ENCODE measurements around the gene LRGUK. TPM values are rescaled to one million over a fixed set of nuclear protein-coding genes. Genes with fewer than 3 reads are reported as not detected.

LRGUK gene
- total RNA-seq, 1 experiment from 2014 or later, result 1.5 TPM

DNA sequence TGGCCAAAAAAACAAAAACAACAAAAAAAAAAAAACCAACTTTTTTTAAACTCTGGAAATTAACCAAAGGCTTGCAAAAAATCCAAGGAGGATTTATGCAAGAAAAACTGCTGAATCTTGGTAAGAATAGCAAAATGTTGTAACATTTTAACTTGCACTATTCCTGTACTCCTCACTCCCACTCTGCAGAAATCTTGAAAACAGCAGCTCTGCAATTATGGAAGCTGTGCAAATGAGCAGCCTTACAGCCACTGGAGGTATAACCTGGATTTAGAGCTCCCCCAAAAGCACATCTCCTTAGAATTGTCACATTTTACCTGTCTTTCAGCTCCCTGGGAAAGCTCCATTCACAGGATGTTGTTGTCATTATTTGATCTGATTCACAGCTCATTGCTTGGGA is 41.8 kb upstream of the LRGUK start:
- TF ChIP-seq, protein P1, sequence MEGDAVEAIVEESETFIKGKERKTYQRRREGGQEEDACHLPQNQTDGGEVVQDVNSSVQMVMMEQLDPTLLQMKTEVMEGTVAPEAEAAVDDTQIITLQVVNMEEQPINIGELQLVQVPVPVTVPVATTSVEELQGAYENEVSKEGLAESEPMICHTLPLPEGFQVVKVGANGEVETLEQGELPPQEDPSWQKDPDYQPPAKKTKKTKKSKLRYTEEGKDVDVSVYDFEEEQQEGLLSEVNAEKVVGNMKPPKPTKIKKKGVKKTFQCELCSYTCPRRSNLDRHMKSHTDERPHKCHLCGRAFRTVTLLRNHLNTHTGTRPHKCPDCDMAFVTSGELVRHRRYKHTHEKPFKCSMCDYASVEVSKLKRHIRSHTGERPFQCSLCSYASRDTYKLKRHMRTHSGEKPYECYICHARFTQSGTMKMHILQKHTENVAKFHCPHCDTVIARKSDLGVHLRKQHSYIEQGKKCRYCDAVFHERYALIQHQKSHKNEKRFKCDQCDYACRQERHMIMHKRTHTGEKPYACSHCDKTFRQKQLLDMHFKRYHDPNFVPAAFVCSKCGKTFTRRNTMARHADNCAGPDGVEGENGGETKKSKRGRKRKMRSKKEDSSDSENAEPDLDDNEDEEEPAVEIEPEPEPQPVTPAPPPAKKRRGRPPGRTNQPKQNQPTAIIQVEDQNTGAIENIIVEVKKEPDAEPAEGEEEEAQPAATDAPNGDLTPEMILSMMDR (conservative IDR thresholded peaks at IDR 0.05), result no peak
- H3K27ac Mint-ChIP-seq, result no peak overlapping the region
- Histone ChIP-seq H2BK12ac (ENCODE audit: insufficient read length, low read depth, low read length) (no peak overlapping the region), H3K14ac (ENCODE audit: insufficient read depth, low read length) (no peak overlapping the region), H2AFZ (ENCODE audit: low read length) (no peak overlapping the region), H3K56ac (ENCODE audit: insufficient read length, low read depth, low read length) (no peak overlapping the region), H2AK5ac (ENCODE audit: insufficient read length, low read length) (no peak overlapping the region), H3K18ac (ENCODE audit: insufficient read length, low read depth, low read length) (no peak overlapping the region), H4K20me1 (ENCODE audit: control insufficient read depth, insufficient read depth, insufficient read length) (no peaks in the 10 kb centered on the region), H3K4ac (ENCODE audit: low read depth, low read length) (no peak overlapping the region), H3K27ac (ENCODE audit: insufficient read length, low read depth, low read length) (no peak overlapping the region), H2BK120ac (ENCODE audit: low read depth, low read length, poor library complexity, severe bottlenecking) (no peak overlapping the region), H2BK15ac (ENCODE audit: low read depth, low read length) (no peak overlapping the region), H3K9me3 (ENCODE audit: control insufficient read depth, low read depth, low read length) (peaks cover 22% of the 10 kb centered on the region), H4K8ac (replicated peaks; ENCODE audit: insufficient read length, low read depth, low read length) (no peak overlapping the region), H2BK5ac (ENCODE audit: insufficient read length, low read length) (no peak overlapping the region), H3K23me2 (ENCODE audit: insufficient read length, low read depth, low read length, poor library complexity, severe bottlenecking) (no peaks in the 10 kb centered on the region), H3K79me2 (ENCODE audit: insufficient read depth, low read length) (no peaks in the 10 kb centered on the region), H3K27me3 (ENCODE audit: insufficient read depth, low read length) (no peaks in the 10 kb centered on the region), H3K4me2 (ENCODE audit: insufficient read depth, insufficient read length, low read length) (no peak overlapping the region), H3K23ac (ENCODE audit: insufficient read length, low read depth, low read length) (no peak overlapping the region), H3K9ac (ENCODE audit: extremely low read depth, insufficient read length, low read length) (no peak overlapping the region), H4K91ac (ENCODE audit: insufficient read length, low read depth, low read length) (no peak overlapping the region), H3K79me1 (ENCODE audit: insufficient read depth, low read depth, low read length, poor library complexity, severe bottlenecking) (no peaks in the 10 kb centered on the region), H3K4me1 (ENCODE audit: insufficient read depth, low read length) (no peaks in the 10 kb centered on the region), H3T11ph (ENCODE audit: low read length) (no peak overlapping the region), H4K5ac (ENCODE audit: insufficient read length, low read depth, low read length) (no peak overlapping the region), H2BK20ac (ENCODE audit: low read depth, low read length, poor library complexity, severe bottlenecking) (no peak overlapping the region)
- DNase-seq, result no peak
- no peak overlapping the region for H3K4me3 Mint-ChIP-seq
- H3K4me1 Mint-ChIP-seq, result no peaks in the 10 kb centered on the region
- H3K36me3 Mint-ChIP-seq (ENCODE audit: insufficient read depth in 1 of 3, low read depth in 3 of 3), result peaks cover 21 to 47% (median 35%) of the 10 kb centered on the region in 3 experiments
- H3K27me3 Mint-ChIP-seq (ENCODE audit: low read depth), result peaks cover 2% of the 10 kb centered on the region; the same call in 1 of the 2 replicates
- peaks cover 36 to 46% of the 10 kb centered on the region in 2 experiments for H3K9me3 Mint-ChIP-seq
